8988T (cell line): Measurements from ENCODE around the gene FSTL4.

Source experiments
- DNase-seq: peaks from one replicate; pipeline ENCODE4 v3.0.0; 2011

FSTL4 gene

GRCh38 chr5:133251296-133252132 is 360.8 kb downstream of the FSTL4 start:
- DNase-seq: no peak

DNA sequence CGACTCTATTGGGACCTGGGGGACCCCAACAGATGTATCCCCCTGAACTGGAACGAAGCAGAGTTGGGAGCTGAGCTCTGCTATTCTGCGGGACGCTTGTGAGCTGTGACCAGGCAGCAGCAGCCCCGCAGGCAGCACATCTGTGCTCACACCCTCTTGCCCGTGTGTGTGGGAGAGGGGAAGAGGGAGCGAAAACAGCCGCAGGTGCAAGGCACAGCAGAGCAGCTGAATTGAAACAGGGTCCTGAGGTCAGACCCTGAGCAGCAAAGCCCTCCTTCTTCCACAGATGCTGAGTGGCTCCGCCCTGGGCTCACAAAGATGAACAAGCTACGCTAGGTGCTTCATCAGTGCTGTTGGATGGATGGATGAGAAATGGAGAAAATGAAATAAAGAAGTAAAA is 361.8 kb downstream of the FSTL4 start:
- no peak for DNase-seq

DNA sequence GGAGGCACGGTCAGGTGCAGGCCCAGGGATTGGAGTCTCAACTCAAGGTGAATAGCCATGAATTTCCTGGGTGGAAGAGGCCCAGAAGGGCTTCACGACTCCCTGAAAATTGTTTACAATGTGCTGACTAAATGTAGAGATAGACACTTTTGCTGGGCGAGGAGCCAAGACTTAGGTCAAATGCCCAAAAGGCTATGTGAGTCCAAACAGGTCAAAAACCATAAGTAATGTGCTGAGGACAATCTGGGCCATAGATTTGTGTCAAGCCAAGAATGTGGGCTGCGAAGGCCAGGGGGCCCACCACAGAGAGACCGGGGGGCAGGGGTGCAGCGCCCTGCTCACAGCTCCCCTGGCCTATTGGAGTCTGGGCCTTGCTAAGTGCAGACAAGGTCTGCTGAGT is 362.7 kb downstream of the FSTL4 start:
- no peak for DNase-seq

GRCh38 chr5:133247881-133248624 is 364.3 kb downstream of the FSTL4 start:
- peak; percentile 60 for DNase-seq

DNA sequence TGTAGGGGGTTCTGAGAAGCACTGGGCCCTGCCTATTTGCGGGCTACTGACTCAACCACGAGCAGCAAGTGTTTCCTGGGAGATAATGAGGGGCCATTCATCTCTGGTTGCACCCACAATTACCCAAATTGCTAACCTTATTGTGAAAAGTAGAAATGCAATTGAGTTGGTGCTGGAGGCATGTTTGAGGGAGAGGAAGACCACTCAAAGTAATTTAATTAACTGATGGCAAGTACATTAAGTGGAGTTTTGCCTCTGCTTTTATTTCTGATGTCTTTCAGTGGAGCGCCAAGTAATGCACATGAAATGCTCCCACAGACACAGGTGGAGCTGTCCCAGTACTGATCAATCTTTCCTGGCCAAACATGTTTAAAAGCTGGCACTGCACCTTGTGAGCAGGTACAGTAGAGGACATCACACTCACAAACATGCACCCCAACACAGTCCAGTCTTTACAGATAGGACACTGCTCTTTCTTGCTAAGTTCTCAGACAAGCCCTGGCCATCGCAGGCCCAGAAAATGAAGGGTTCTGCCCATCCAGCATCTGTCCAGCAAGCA is 365.1 kb downstream of the FSTL4 start:
- no peak for DNase-seq

- peak; percentile 52 for DNase-seq
Observed at GRCh38 chr5:133246376-133247150, 365.8 kb downstream of the FSTL4 start.

DNA sequence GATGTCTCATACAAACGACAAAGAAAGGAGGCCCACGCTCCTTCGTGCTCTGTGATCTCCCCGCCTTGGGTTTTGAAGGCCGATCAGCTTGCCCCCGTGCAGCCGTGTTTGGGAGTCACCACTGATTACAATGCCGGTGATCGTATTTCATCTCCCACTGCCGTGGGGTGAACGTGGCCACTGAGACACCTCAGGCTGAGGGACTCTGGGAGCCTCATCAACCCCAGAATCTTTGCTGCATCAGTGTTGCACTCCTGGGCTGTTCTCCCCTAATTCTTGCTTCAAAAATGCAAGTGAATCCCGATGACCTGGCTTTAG is 366.3 kb downstream of the FSTL4 start:
- DNase-seq: no peak

- DNase-seq: peak; percentile 82
Observed at GRCh38 chr5:133245191-133246052, 366.9 kb downstream of the FSTL4 start.

GRCh38 chr5:133244242-133244641 is 368.1 kb downstream of the FSTL4 start:
- DNase-seq: no peak

- no peak for DNase-seq
Observed at GRCh38 chr5:133243196-133243595, 369.1 kb downstream of the FSTL4 start.

GRCh38 chr5:133242221-133242835 is 370.0 kb downstream of the FSTL4 start:
- no peak for DNase-seq

DNA sequence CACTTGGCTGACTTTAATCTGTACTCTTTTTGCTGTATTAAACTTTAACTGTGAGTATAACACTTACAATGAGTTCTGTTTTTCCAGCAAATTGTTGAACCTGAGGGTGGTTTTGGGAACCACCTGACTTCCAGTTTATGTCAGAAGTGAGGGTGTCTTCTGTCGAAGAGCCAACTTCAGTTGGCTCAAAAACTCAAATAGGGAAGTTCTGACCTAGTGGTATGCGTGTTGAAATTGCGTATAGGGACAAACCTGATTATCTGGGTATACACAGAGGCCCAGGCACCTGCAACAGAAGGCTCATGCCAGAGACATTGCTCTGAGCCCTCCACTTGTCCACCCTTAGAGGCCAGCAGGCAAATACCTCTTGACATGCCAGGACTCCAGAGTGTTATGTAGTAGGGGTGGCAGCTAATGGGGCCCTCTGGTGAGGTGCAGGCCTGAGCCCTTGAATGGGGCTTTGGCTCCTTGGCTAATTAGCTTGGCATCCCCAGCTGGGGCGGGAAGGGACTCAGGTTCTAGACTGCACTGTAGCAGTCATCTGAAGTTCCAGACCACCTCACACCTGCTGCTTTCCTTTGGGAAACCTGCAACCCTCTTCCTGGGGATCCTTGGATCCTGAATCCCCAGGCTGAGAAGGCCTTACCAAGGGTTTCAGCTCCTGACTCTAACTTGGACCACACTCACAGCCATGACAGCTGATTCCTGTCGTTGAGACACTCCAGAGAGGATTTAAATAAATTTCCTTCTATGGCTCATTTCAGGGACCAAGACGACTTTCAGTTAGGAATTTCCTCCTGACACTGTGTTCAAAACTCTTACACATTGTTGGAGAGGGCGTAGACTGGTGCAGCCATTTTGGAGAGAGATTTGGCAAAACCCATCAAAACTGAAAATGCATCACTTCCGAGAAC is 370.9 kb downstream of the FSTL4 start:
- DNase-seq: no peak

DNA sequence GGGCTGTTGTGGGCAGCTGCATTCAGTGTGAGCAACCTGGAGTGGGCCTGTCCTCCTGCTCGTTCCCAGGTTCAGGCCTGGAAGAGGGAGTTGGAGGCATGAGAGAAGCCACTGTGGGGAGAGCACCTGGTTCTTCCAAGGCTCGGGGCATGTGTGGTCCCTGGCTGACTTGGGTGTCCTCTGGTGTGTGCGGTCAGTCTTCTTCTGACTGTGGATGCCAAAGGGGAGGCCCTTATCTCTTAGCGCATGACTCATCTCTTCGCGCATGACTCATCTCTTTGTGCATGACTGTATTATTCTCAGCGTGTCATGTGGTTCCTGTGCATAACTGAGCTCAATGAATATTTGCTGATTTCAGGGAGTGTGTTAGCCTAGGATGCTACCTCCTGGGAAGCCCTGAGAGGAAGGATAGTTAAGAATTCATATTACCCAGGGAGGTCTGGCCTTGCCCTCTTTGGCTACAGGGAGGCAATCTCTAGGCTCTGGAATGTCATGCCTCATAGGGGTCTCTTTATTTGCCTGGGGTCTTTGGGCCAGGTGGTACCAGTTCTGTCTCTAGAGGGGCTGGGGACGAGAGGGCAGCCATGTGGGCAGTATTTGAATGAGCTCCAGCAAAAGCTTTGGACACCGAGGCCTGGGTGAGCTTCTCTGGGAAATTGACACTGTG is 371.8 kb downstream of the FSTL4 start:
- DNase-seq: peak; percentile 91

DNA sequence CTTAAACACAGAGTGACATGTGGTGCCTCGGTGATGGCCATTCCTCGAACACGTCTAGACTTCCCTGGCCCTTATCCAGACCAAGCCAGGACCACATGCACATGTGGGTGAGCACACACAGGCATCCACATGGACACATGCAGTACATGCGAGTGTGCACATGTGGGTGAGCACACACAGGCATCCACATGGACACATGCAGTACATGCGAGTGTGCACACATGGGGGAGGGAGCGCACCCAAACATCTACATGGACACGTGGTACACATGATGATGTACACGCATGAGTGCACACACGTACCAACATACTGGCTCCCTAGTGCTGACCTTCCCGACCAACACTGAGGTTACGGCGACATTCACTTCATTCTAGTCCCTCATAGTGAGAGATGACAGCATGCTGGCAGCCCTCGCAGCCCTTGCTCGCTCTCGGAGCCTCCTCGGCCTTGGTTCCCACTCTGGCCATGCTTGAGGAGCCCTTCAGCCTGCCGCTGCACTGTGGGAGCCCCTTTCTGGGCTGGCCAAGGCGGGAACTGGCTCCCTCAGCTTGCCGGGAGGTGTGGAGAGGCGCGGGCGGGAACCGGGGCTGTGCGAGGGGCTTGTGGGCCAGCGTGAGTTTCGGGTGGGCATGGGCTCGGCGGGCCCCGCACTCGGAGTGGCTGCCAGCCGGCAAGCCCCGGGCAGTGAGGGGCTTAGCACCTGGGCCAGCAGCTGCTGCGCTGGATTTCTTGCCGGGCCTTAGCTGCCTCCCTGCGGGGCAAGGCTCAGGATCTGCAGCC is 373.7 kb downstream of the FSTL4 start:
- DNase-seq: no peak

DNA sequence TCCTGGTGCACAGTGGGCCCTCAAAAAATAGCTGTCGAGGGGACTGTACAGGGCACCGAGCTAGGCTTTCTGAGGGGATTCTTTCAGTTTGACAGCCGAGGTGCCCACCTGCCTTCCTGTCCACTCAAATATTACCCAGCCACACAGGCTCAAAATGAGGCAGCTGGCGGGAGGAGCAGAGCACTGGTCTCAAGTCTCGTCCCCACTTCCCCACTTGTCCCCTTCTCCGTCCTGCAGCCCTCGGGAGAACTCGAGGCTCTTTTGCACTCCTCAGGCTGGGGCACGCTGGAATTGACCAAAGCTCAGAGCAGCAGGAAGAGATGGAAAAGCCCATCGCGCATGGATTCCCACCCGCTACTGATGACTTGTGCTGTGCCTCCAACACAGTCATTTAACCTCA is 375.4 kb downstream of the FSTL4 start:
- no peak for DNase-seq

- DNase-seq: no peak
Observed at GRCh38 chr5:133236541-133236951, 375.8 kb downstream of the FSTL4 start.

- no peak for DNase-seq
Observed at GRCh38 chr5:133235696-133236426, 376.5 kb downstream of the FSTL4 start.

DNA sequence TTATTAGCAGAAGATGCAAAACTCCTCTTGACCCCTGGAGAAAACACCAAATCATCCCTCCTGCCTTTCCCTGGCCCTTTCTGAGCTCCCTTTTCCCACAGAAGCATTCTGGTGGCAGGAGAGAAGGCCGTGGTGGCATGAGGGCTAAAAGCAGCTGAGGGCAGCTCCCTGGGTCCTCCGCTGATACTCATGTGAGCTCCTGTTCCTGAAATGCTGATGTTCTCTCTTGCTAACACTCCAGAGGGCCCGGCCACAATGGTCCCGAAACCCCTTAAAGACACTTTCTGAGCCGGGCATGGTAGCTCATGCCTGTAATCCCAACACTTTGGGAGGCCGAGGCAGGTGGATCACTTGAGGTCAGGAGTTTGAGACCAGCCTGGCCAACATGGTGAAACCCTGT is 377.4 kb downstream of the FSTL4 start:
- no peak for DNase-seq

GRCh38 chr5:133234273-133234672 is 378.1 kb downstream of the FSTL4 start:
- DNase-seq: no peak
